Sciatic nerve (tissue), 2 donors: ENCODE data around the gene KCNJ5. TPM values are rescaled to one million over a fixed set of nuclear protein-coding genes. Genes with fewer than 3 reads are reported as not detected.

Experiments used
- ATAC-seq: fragments of 200-7000 bp; cut with Tn5 transposase; one replicate; pipeline ENCODE4 v1.9.1; 2020; ENCODE audit warnings: mild to moderate bottlenecking, moderate library complexity
- DNase-seq: peaks from one replicate; pipeline ENCODE4 v3.0.0-alpha.2; 2020; ENCODE audit warnings: low spot score
- intact Hi-C: fragments of 100-400 bp; cut with DNase I; formaldehyde crosslinking; loops from one replicate; pipeline ENCODE4 v1.14.2; 2022
- total RNA-seq: library from RNA; stranded (reverse); fragmentation: NEBNext Ultra II Directional; extraction: Animal tissue kit (Norgen Biotek cat#: 25700); gene quantifications from one replicate; pipeline ENCODE4 v1.2.1, GENCODE V29; 2021
- donor health status: DM: no; HTN: no; CAD: no.
- donor health status: DM: no; HTN: no; CAD: no.

Gene KCNJ5
- total RNA-seq: 2.5 TPM

DNA sequence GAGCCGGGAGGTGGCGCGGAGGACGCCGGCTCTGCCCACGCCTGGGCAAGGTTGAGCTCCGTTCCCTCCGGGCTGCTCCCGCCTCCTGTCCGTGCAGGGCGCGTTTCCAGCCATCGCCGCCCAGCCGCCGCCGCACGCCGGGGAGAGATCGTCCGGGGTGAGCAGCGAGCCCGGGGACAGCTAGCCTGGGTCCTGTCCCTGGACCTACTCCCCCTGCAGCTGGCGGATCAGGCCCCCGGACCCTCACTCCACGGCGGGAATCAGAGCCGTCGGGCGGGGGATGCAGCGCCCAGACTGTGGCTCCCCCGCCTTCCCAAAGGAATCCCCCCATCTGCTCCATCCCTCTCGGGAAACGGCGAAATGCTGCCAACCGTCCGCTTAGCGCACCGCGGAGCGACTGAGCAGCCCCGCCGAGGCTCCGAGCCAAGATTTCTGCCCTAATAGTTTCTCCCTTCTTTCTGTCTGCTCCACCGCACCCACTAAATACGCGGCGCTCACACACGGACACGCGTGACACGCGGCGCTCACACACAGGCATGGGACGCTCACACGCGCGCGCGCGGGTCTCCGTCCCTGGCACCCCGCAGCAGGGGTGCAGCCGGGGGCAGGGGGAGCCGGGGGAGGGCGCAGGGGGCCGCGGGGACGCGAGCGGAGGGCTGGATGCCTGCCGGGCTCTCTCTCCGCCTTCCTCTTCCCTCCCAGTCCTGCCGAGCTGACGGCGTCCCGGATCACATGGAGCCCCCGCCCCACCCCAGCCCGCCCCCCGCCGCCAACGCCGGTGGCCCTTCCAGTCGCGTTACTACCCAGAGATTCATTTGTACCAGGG lies at the start of gene KCNJ5:
KCNJ5 (plus strand) TSS at position 814 of the 826 bp plus-strand sequence. CDS start 19,918 bp downstream, outside the sequence.
- intact Hi-C loops: no loop called here
- no peak for DNase-seq
- peak; percentile 66 for ATAC-seq

GRCh38 chr11:128841461-128842072 lies 49.6 kb upstream of the KCNJ5 start:
- DNase-seq: no peak
- ATAC-seq: no peak
- intact Hi-C loops: loop anchor here (10.0 kb wide), 1 partner anchor 817 kb away; no protein-coding TSS in a partner anchor

GRCh38 chr11:128843198-128843785 lies 47.9 kb upstream of the KCNJ5 start:
- intact Hi-C loops: loop anchor here (10.0 kb wide), 1 partner anchor 818 kb away; no protein-coding TSS in a partner anchor
- DNase-seq: no peak
- ATAC-seq: no peak

- intact Hi-C loops: loop anchor here (10.0 kb wide), 1 partner anchor 821 kb away; no protein-coding TSS in a partner anchor
- no peak for ATAC-seq
- no peak for DNase-seq
These were observed 45.8 kb upstream of the KCNJ5 start for GRCh38 chr11:128845334-128845780.

DNA sequence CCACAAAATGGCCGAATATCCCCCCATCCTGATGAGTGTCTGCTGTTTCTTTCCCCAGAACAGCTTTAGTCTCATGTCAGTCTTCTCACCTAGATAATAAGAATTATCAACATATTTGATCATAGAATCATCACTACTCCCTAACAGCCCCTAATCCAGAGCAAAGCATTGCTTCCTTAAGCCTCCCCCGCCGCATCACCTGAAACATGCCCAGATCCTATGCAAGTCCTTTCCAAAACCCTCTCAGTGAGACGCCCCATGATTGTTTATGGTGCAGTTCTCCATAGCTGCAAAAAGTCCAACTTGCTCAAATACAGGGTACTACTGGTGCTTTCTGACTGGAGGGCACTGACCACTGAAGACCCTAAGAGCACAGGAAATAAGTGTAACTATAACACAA lies 44.2 kb upstream of the KCNJ5 start:
- DNase-seq (no peak), ATAC-seq (no peak)
- intact Hi-C loops: loop anchor here (10.0 kb wide), 1 partner anchor 822 kb away; no protein-coding TSS in a partner anchor

- DNase-seq (no peak), ATAC-seq (no peak)
- intact Hi-C loops: loop anchor here (10.0 kb wide), 1 partner anchor 824 kb away; no protein-coding TSS in a partner anchor
These were observed 42.2 kb upstream of the KCNJ5 start for GRCh38 chr11:128848815-128849455.

DNA sequence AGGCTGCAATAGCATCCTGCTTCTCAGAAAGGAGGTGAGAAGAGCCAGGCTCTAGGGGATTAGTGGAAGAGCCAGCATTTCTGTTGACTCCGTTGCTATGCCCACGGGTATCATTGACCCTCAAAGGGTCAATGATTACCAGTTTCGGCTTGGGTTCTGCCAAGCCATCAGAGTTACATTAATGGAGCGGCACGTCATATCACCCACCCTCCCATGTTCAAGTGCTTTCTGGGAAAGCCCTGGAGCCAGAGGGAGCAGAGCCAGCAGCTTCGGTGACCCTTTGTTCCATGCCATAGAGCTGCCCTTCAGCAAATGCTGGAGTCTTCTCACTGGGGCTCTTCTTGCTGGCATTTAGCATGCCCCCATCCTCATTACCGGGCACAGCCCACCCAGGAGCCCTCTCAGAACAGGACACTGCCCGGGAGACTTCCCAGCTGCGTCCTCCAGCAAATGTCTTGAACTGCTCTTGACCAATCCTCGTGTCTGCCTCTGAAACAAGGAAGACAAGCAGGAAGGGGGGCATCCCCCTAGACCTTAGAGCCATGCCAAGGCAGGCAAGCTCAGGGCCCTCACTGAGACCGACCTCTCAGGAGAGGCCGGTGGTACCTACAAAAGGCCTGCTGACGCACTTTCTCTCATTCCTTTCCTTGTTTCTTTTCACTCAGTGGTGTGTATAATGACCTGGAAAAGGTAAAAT lies 38.7 kb upstream of the KCNJ5 start:
- ATAC-seq (no peak), DNase-seq (no peak)
- intact Hi-C loops: no loop called here

GRCh38 chr11:128853559-128853958 lies 37.6 kb upstream of the KCNJ5 start:
- no peak for ATAC-seq
- intact Hi-C loops: no loop called here
- DNase-seq: no peak

DNA sequence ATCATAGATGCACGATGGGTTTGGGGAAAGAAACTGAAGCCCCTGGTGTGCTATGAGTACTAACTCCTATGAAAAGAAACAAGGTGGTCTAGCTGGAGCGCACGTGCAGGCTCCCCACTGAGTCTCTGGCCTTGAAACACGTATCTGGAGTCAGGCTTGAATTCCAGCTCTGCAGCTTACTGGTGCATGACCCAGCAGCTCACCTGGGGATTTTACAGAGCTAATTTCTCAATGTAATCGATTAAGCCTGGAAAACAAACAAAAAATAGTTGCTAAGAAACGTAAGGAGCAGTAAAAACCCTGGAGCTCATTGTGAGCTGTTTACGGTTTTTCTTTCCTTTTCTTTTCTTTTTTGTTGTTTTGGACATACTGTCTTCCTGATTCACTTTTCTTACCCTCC lies 36.3 kb upstream of the KCNJ5 start:
- no peak for ATAC-seq
- no peak for DNase-seq
- intact Hi-C loops: no loop called here

- DNase-seq (no peak), ATAC-seq (no peak)
- intact Hi-C loops: no loop called here
These were observed 34.9 kb upstream of the KCNJ5 start for GRCh38 chr11:128856241-128856640.

GRCh38 chr11:128857341-128857740 lies 33.8 kb upstream of the KCNJ5 start:
- no peak for ATAC-seq
- DNase-seq: no peak
- intact Hi-C loops: no loop called here

- DNase-seq (peak; percentile 71), ATAC-seq (peak; percentile 67)
- intact Hi-C loops: no loop called here
These were observed 31.4 kb upstream of the KCNJ5 start for GRCh38 chr11:128859563-128860441.

DNA sequence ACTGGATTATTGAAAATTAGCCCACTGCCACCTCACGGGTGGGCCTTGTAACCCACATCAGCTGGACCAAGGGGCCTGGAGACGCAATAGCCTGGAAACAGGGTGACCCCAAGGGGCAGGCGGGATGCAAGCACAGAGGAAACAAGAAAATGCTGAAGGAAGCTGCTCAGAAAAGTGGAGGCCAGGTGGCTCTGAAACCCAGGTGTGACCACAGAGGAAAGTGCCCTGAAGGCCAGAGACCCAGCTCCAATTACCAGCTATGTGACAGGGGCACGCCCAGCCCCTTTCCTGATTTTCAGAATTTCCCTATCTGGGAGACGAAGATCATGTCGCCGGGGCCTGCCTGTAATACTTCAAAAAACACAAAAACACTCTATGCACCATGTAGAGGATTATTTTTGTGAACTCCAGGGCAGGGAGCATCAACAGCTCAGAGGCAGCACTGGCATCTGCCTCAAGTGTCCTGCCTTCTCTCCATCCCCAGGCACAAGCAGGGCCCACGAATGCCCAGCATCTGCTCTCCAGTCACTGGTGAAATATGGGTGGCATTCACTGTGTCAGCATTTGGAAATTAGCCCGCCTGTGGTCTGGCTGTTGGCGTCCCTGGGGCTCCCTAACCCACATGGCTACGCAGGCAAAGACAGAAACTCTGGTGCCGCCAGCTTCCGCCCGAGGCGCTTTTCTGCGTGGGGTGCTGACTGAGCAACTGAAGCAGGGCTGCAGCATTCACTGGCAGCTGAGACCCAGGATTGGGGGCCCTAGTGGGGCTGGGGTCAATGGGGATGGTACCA lies 30.4 kb upstream of the KCNJ5 start:
- DNase-seq (no peak), ATAC-seq (no peak)
- intact Hi-C loops: no loop called here

GRCh38 chr11:128862406-128862805 lies 28.8 kb upstream of the KCNJ5 start:
- DNase-seq (no peak), ATAC-seq (no peak)
- intact Hi-C loops: no loop called here

- ATAC-seq (no peak), DNase-seq (no peak)
- intact Hi-C loops: no loop called here
These were observed 28.1 kb upstream of the KCNJ5 start for GRCh38 chr11:128862908-128863660.

DNA sequence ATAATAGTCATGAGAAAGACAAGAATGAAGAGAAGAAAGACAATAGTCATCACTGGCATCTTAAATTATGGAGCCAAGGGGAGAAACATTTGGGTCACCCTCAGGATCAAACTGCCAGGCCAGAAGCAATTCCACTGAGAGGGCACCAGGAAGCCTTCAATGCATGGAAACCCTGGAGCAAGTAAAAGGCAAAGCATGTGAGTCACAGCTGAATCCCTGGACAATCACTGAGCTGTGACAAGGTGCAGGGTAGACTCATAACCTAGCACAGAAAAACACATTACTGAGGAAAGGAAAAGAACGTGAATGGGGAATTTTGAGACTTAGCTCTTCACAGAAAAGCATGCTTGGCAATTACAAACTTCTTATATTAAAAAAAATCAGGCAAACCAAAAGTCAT lies 25.7 kb upstream of the KCNJ5 start:
- intact Hi-C loops: no loop called here
- no peak for ATAC-seq
- no peak for DNase-seq
